ENCODE measurements around the gene HSF2.

The HSF2 gene

GRCh38 chr6:122432816-122433215 is 33.4 kb downstream of the HSF2 start:
- no peaks in the 10 kb centered on the region for H3K27me3 ChIP-seq (ENCODE audit: insufficient read depth, low read length)
- peaks cover 86% of the 10 kb centered on the region for H3K36me3 ChIP-seq (ENCODE audit: insufficient read depth, low read length)
- no peaks in the 10 kb centered on the region for H3K9me2 ChIP-seq (ENCODE audit: low read depth, low read length)
- H2AFZ ChIP-seq (ENCODE audit: low read length): no peak overlapping the region
- no peaks in the 10 kb centered on the region for H3K9me3 ChIP-seq (ENCODE audit: low read length)
- no peak overlapping the region for H3K9ac ChIP-seq (ENCODE audit: low read length)
- no peak overlapping the region for H3K27ac ChIP-seq (ENCODE audit: low read depth, low read length, poor library complexity, severe bottlenecking)
- H3F3A ChIP-seq (ENCODE audit: insufficient read depth, low read length): no peaks in the 10 kb centered on the region
- TF ChIP-seq CTCF (IDR thresholded peaks at IDR 0.05; ENCODE audit: low read length) (no peak), EZH2 (IDR thresholded peaks at IDR 0.05; ENCODE audit: borderline replicate concordance, low read length) (no peak)
- H3K79me2 ChIP-seq (ENCODE audit: insufficient read depth, low read length): 0 out of 2 replicates have a peak, but pooled peaks cover 4% of the 10 kb centered on the region
- H3K4me3 ChIP-seq (ENCODE audit: low read depth, low read length, poor library complexity, severe bottlenecking): no peak overlapping the region
- no peaks in the 10 kb centered on the region for H4K20me1 ChIP-seq (ENCODE audit: insufficient read depth, low read length)
- no peaks in the 10 kb centered on the region for H3K4me1 ChIP-seq (ENCODE audit: insufficient read depth, low read length, severe bottlenecking)
- no peak overlapping the region for H3K4me2 ChIP-seq (ENCODE audit: low read length)

GRCh38 chr6:122438975-122439374 is 39.5 kb downstream of the HSF2 start:
- H3K27ac ChIP-seq (ENCODE audit: low read depth, low read length, poor library complexity, severe bottlenecking): no peak overlapping the region
- no peaks in the 10 kb centered on the region for H3K27me3 ChIP-seq (ENCODE audit: insufficient read depth, low read length)
- no peaks in the 10 kb centered on the region for H3F3A ChIP-seq (ENCODE audit: insufficient read depth, low read length)

GRCh38 chr6:122445274-122445673 is 45.8 kb downstream of the HSF2 start:
- Histone ChIP-seq H3K4me2 (ENCODE audit: low read length) (no peak overlapping the region), H3K27me3 (ENCODE audit: insufficient read depth, low read length) (no peaks in the 10 kb centered on the region), H3K79me2 (ENCODE audit: insufficient read depth, low read length) (no peaks in the 10 kb centered on the region), H3K4me3 (ENCODE audit: low read depth, low read length, poor library complexity, severe bottlenecking) (no peak overlapping the region), H4K20me1 (ENCODE audit: insufficient read depth, low read length) (no peaks in the 10 kb centered on the region), H3K4me1 (ENCODE audit: insufficient read depth, low read length, severe bottlenecking) (no peaks in the 10 kb centered on the region), H3K9ac (ENCODE audit: low read length) (no peak overlapping the region), H3K9me2 (ENCODE audit: low read depth, low read length) (no peaks in the 10 kb centered on the region), H2AFZ (ENCODE audit: low read length) (no peak overlapping the region), H3K36me3 (ENCODE audit: insufficient read depth, low read length) (peaks cover 92% of the 10 kb centered on the region), H3K9me3 (ENCODE audit: low read length) (no peaks in the 10 kb centered on the region), H3K27ac (ENCODE audit: low read depth, low read length, poor library complexity, severe bottlenecking) (no peak overlapping the region), H3F3A (ENCODE audit: insufficient read depth, low read length) (no peaks in the 10 kb centered on the region)
- TF ChIP-seq EZH2 (IDR thresholded peaks at IDR 0.05; ENCODE audit: borderline replicate concordance, low read length) (no peak), CTCF (IDR thresholded peaks at IDR 0.05; ENCODE audit: low read length) (no peak)

More at GRCh38 chr6:122438975-122439374, 39.5 kb downstream of the HSF2 start:
- peaks cover 13% of the 10 kb centered on the region; the same call in 1 of the 2 replicates for H3K9me3 ChIP-seq (ENCODE audit: low read length)
- no peaks in the 10 kb centered on the region for H3K4me1 ChIP-seq (ENCODE audit: insufficient read depth, low read length, severe bottlenecking)
- no peak overlapping the region for H3K9ac ChIP-seq (ENCODE audit: low read length)
- no peak overlapping the region for H2AFZ ChIP-seq (ENCODE audit: low read length)
- H3K9me2 ChIP-seq (ENCODE audit: low read depth, low read length): no peaks in the 10 kb centered on the region
- H3K4me2 ChIP-seq (ENCODE audit: low read length): no peak overlapping the region
- no peak overlapping the region for H3K4me3 ChIP-seq (ENCODE audit: low read depth, low read length, poor library complexity, severe bottlenecking)
- H3K79me2 ChIP-seq (ENCODE audit: insufficient read depth, low read length): no peaks in the 10 kb centered on the region
- peaks cover 90% of the 10 kb centered on the region for H3K36me3 ChIP-seq (ENCODE audit: insufficient read depth, low read length)
- TF ChIP-seq CTCF (IDR thresholded peaks at IDR 0.05; ENCODE audit: low read length) (no peak), EZH2 (IDR thresholded peaks at IDR 0.05; ENCODE audit: borderline replicate concordance, low read length) (no peak)
- H4K20me1 ChIP-seq (ENCODE audit: insufficient read depth, low read length): no peaks in the 10 kb centered on the region

Measured in OCI-LY1 (cell line).